B cell (primary cell): ENCODE results near the gene STOML1. TPM values are rescaled to one million over a fixed set of nuclear protein-coding genes. Genes with fewer than 3 reads are reported as not detected.

ENCODE experiments used
- ATAC-seq: fragments of 200-7000 bp; cut with Tn5 transposase; one replicate; pipeline ENCODE4 v1.10.0; 2021; ENCODE audit warnings: low read depth, mild to moderate bottlenecking, moderate number of reproducible peaks, moderate library complexity
- CTCF ChIA-PET: fragments of 350-600 bp; sonication (Branson Sonifier 250); formaldehyde crosslinking; loops from one replicate; lab custom pipeline; 2021; ENCODE audit warnings: antibody characterized with exemption, inconsistent platforms; lab: Charles Lee
- POLR2A ChIA-PET: fragments of 350-600 bp; sonication (Branson Sonifier 250); formaldehyde crosslinking; loops from one replicate; lab custom pipeline; 2021; ENCODE audit warnings: antibody characterized with exemption; lab: Charles Lee
- DNase-seq: peaks from one replicate; pipeline ENCODE4 v3.0.0; 2013
- H2AFZ ChIP-seq: 2 replicates; pipeline ENCODE4 v1.6.1; 2012; ENCODE audit warnings: mild to moderate bottlenecking, low read depth, low read length; ENCODE audit not compliant: insufficient read depth, poor library complexity, severe bottlenecking
- H3K27ac ChIP-seq, 2 donors: 1 replicate in 1 of 2; 2 replicates in 1 of 2; pipeline ENCODE4 v1.5.1; 2012 to 2013; ENCODE audit warnings: low read length in 2 of 2, mild to moderate bottlenecking in 2 of 2, moderate library complexity in 1 of 2
- H3K27me3 ChIP-seq, 4 experiments: fragments of 200-600 bp in 1 of 4; sonication (generic) in 1 of 4; replicated peaks in 1 of 4; 1 replicate in 2 of 4; 2 replicates in 2 of 4; pipeline versions ENCODE4 v1.6.1 to v1.7.0; 2013 to 2016; ENCODE audit warnings: low read length in 3 of 4, mild to moderate bottlenecking in 2 of 4, mixed read lengths in 1 of 4, moderate library complexity in 1 of 4; ENCODE audit not compliant: insufficient read depth in 4 of 4, control insufficient read depth in 3 of 4; ENCODE audit errors: control extremely low read depth in 1 of 4
- H3K36me3 ChIP-seq, 2 experiments: replicated peaks in 1 of 2; 1 replicate in 1 of 2; 2 replicates in 1 of 2; pipeline versions ENCODE4 v1.6.1 to v1.7.1; 2013; ENCODE audit warnings: low read length in 1 of 2; ENCODE audit not compliant: insufficient read depth in 2 of 2, control insufficient read depth in 1 of 2; ENCODE audit errors: control extremely low read depth in 1 of 2, extremely low read depth in 1 of 2
- H3K4me1 ChIP-seq, 2 donors: fragments of 200-600 bp in 1 of 2; sonication (generic) in 1 of 2; 1 replicate in 1 of 2; 2 replicates in 1 of 2; pipeline versions ENCODE4 v1.5.1 to v1.6.1; 2013 to 2017; ENCODE audit warnings: low read length in 2 of 2; ENCODE audit not compliant: control insufficient read depth in 2 of 2, insufficient read depth in 2 of 2
- H3K4me2 ChIP-seq: replicated peaks from 2 replicates; pipeline ENCODE3; 2012; ENCODE audit warnings: mild to moderate bottlenecking, low read depth, low read length; ENCODE audit not compliant: poor library complexity, severe bottlenecking
- H3K4me3 ChIP-seq, 5 experiments: fragments of 200-600 bp in 1 of 5; sonication (generic) in 1 of 5; 1 replicate in 3 of 5; 2 replicates in 2 of 5; pipeline versions ENCODE4 v1.5.1 to v1.7.0; 2011 to 2016; ENCODE audit warnings: low read length in 4 of 5, mild to moderate bottlenecking in 4 of 5, low read depth in 2 of 5, control low read depth in 1 of 5, moderate library complexity in 1 of 5; ENCODE audit not compliant: insufficient read depth in 1 of 5; ENCODE audit errors: control extremely low read depth in 1 of 5, extremely low read depth in 1 of 5
- H3K79me2 ChIP-seq: fragments of 200-600 bp; sonication (generic); one replicate; pipeline ENCODE4 v1.6.0; 2016; ENCODE audit warnings: low read length; ENCODE audit not compliant: control insufficient read depth, insufficient read depth
- H3K9ac ChIP-seq: fragments of 200-600 bp; sonication (generic); 2 replicates; pipeline ENCODE4 v1.6.1; 2017; ENCODE audit warnings: mild to moderate bottlenecking, low read length, moderate library complexity
- H3K9me3 ChIP-seq, 3 donors: one replicate each; pipeline versions ENCODE4 v1.6.1 to v1.7.1; 2013; ENCODE audit warnings: low read length in 2 of 3; ENCODE audit not compliant: control insufficient read depth in 2 of 3, insufficient read depth in 1 of 3; ENCODE audit errors: control extremely low read depth in 1 of 3
- H4K20me1 ChIP-seq: 2 replicates; pipeline ENCODE4 v1.6.0; 2012; ENCODE audit warnings: mild to moderate bottlenecking, low read length; ENCODE audit not compliant: insufficient read depth, control insufficient read depth, poor library complexity, severe bottlenecking
- H3K27ac Mint-ChIP-seq: one replicate; pipeline ENCODE4 v1.8.0; 2021; ENCODE audit warnings: mixed read lengths
- H3K27me3 Mint-ChIP-seq: one replicate; pipeline ENCODE4 v1.8.0; 2021; ENCODE audit warnings: mixed read lengths
- H3K4me1 Mint-ChIP-seq: one replicate; pipeline ENCODE4 v1.8.0; 2021; ENCODE audit warnings: mixed read lengths
- H3K4me3 Mint-ChIP-seq: one replicate; pipeline ENCODE4 v1.8.0; 2021; ENCODE audit warnings: mixed read lengths
- H3K9me3 Mint-ChIP-seq: one replicate; pipeline ENCODE4 v1.8.0; 2022; ENCODE audit warnings: mixed read lengths; ENCODE audit not compliant: insufficient read depth
- EZH2 ChIP-seq: IDR thresholded peaks from 2 replicates; pipeline ENCODE4 v1.6.1; 2012; ENCODE audit warnings: borderline replicate concordance, low read depth, mild to moderate bottlenecking, moderate library complexity, low read length; ENCODE audit not compliant: insufficient read depth, poor library complexity, severe bottlenecking
- WGBS: methylation state at CpG from one replicate; pipeline ENCODE4 v1.1.5; 2013; ENCODE audit warnings: missing lambda C conversion rate; ENCODE audit not compliant: insufficient coverage; 5-methylcytosine and 5-hydroxymethylcytosine counted together
- intact Hi-C: fragments of 100-400 bp; cut with micrococcal nuclease; formaldehyde crosslinking; loops from one replicate; pipeline ENCODE4 v1.10.0; 2022
- polyA plus RNA-seq: library from polyadenylated mRNA; depleted of rRNA; stranded (reverse); fragments of >200 nt; gene quantifications from 2 replicates; pipeline ENCODE4 v1.2.3, GENCODE V29; 2012
- total RNA-seq, 2 donors: library from RNA; stranded (reverse); fragments of 120-200 nt in 1 of 2; gene quantifications; 1 replicate in 1 of 2; 2 replicates in 1 of 2; pipeline versions ENCODE4 v1.2.3 to v1.2.4, GENCODE V29; 2013 to 2022
- TF ChIP-seq, protein P1 (sequence below): fragments of 200-600 bp; IDR thresholded peaks from one replicate; pipeline ENCODE4 v1.8.0; 2022; ENCODE audit warnings: antibody characterized with exemption, mild to moderate bottlenecking

STOML1 gene
- total and polyA plus RNA-seq, 2 donors (not counting 1 experiment from before 2014, with no cell fraction given), result 6.2 to 11.3 TPM

DNA sequence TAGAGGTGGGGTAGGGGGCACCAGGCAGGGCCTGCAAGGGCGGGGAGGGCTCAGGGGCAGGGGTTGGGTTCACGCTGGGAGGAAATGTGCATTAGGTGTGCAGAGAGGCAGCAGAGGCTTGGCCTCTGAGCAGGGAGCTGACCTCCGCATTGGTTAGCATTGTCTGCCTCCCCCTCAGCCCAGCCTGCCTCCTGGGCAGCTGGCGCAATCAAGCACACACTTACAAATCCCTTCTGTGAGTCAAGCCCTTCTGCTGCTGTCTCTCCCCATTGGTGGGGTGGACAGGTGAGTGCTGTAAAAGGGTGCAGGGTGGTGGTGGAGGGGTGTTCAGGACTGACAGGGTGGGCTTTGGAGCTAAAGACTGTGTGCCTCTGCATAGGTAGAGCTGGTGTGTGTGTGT is 56.5 kb downstream of the STOML1 start:
- no peak overlapping the region for H3K9ac ChIP-seq
- DNase-seq (no peak), ATAC-seq (no peak)
- TF ChIP-seq, protein P1, sequence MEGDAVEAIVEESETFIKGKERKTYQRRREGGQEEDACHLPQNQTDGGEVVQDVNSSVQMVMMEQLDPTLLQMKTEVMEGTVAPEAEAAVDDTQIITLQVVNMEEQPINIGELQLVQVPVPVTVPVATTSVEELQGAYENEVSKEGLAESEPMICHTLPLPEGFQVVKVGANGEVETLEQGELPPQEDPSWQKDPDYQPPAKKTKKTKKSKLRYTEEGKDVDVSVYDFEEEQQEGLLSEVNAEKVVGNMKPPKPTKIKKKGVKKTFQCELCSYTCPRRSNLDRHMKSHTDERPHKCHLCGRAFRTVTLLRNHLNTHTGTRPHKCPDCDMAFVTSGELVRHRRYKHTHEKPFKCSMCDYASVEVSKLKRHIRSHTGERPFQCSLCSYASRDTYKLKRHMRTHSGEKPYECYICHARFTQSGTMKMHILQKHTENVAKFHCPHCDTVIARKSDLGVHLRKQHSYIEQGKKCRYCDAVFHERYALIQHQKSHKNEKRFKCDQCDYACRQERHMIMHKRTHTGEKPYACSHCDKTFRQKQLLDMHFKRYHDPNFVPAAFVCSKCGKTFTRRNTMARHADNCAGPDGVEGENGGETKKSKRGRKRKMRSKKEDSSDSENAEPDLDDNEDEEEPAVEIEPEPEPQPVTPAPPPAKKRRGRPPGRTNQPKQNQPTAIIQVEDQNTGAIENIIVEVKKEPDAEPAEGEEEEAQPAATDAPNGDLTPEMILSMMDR, result no peak
- no peak for TF ChIP-seq EZH2
- ChIA-PET CTCF (interaction anchor here (1.2 to 1.6 kb wide), 3 partner anchors 8 to 28 kb away, joined by 3 to 4 read pairs (median 3); no protein-coding TSS in a partner anchor), POLR2A (interaction anchor here (0.6 kb wide), 1 partner anchor 302 kb away, joined by 3 read pairs; the partner anchor contains the start of gene NPTN)
- H3K4me2 ChIP-seq, result no peak overlapping the region
- Mint-ChIP-seq H3K27ac (no peak overlapping the region), H3K4me1 (no peaks in the 10 kb centered on the region), H3K27me3 (peaks cover 30% of the 10 kb centered on the region), H3K9me3 (no peaks in the 10 kb centered on the region), H3K4me3 (no peak overlapping the region)
- intact Hi-C loops, result no loop called here
- no peak overlapping the region for H3K4me3 ChIP-seq
- H2AFZ ChIP-seq, result no peak overlapping the region
- H4K20me1 ChIP-seq, result no peaks in the 10 kb centered on the region
- no peak overlapping the region for H3K27ac ChIP-seq
- no peaks in the 10 kb centered on the region for H3K36me3 ChIP-seq
- H3K27me3 ChIP-seq, result peaks cover 0 to 27% (median under 1%) of the 10 kb centered on the region in 4 experiments
- no peaks in the 10 kb centered on the region for H3K4me1 ChIP-seq
- no peaks in the 10 kb centered on the region for H3K79me2 ChIP-seq
- no peaks in the 10 kb centered on the region for H3K9me3 ChIP-seq
- WGBS, result 85% methylated on average over 3 of the region's 4 CpGs

GRCh38 chr15:73934281-73934680 is 57.8 kb downstream of the STOML1 start:
- H3K9me3 ChIP-seq, result peaks cover 0 to under 1% (median 0%) of the 10 kb centered on the region in 3 donors
- H3K4me3 ChIP-seq, result no peak overlapping the region
- H3K27ac ChIP-seq, result no peak overlapping the region
- no peak overlapping the region for H3K9ac ChIP-seq
- TF ChIP-seq, protein P1, result no peak
- TF ChIP-seq EZH2, result no peak
- ChIA-PET POLR2A (no interaction called here), CTCF (no interaction called here)
- no peak overlapping the region for H2AFZ ChIP-seq
- H3K79me2 ChIP-seq, result no peaks in the 10 kb centered on the region
- H3K4me2 ChIP-seq, result no peak overlapping the region
- intact Hi-C loops, result no loop called here
- peaks cover 0 to 39% (median 7%) of the 10 kb centered on the region in 4 experiments for H3K27me3 ChIP-seq
- H3K9me3 Mint-ChIP-seq, result no peaks in the 10 kb centered on the region
- ATAC-seq, result no peak
- H3K36me3 ChIP-seq, result no peaks in the 10 kb centered on the region
- H3K27ac Mint-ChIP-seq, result no peak overlapping the region
- H3K4me3 Mint-ChIP-seq, result no peak overlapping the region
- no peak for DNase-seq
- no peaks in the 10 kb centered on the region for H3K4me1 ChIP-seq
- 83% methylated on average over 3 of the region's 7 CpGs for WGBS
- no peaks in the 10 kb centered on the region for H3K4me1 Mint-ChIP-seq
- H3K27me3 Mint-ChIP-seq, result peaks cover 32% of the 10 kb centered on the region
- H4K20me1 ChIP-seq, result no peaks in the 10 kb centered on the region
